Activated CD8-positive, alpha-beta T cell treated with anti-CD3 and anti-CD28 coated beads for 36 hours (primary cell): Measurements from ENCODE around the gene LNX1. TPM values are rescaled to one million over a fixed set of nuclear protein-coding genes. Genes with fewer than 3 reads are reported as not detected.

Experiments used
- ATAC-seq: fragments of 200-7000 bp; cut with Tn5 transposase; one replicate; pipeline ENCODE4 v1.10.0; 2021; ENCODE audit warnings: mild to moderate bottlenecking, moderate library complexity
- CTCF ChIA-PET: fragments of 350-600 bp; sonication (Branson Sonifier 250); formaldehyde crosslinking; loops from one replicate; lab custom pipeline; 2021; ENCODE audit warnings: antibody characterized with exemption; lab: Charles Lee
- POLR2A ChIA-PET: fragments of 350-600 bp; sonication (Branson Sonifier 250); formaldehyde crosslinking; loops from one replicate; lab custom pipeline; 2021; ENCODE audit warnings: antibody characterized with exemption; lab: Charles Lee
- DNase-seq: peaks from one replicate; pipeline ENCODE4 v3.0.0-alpha.2; 2020
- H3K27ac Mint-ChIP-seq: one replicate; pipeline ENCODE4 v1.8.0; 2021; ENCODE audit warnings: mild to moderate bottlenecking, mixed read lengths
- H3K27me3 Mint-ChIP-seq: one replicate; pipeline ENCODE4 v1.8.0; 2021; ENCODE audit warnings: mixed read lengths
- H3K36me3 Mint-ChIP-seq: one replicate; pipeline ENCODE4 v1.8.0; 2021; ENCODE audit warnings: low read depth, mixed read lengths
- H3K4me1 Mint-ChIP-seq: one replicate; pipeline ENCODE4 v1.8.0; 2021; ENCODE audit warnings: low read depth, mixed read lengths
- H3K4me3 Mint-ChIP-seq: one replicate; pipeline ENCODE4 v1.8.0; 2021; ENCODE audit warnings: mild to moderate bottlenecking, moderate library complexity, mixed read lengths
- H3K9me3 Mint-ChIP-seq: one replicate; pipeline ENCODE4 v1.8.0; 2021; ENCODE audit warnings: mixed read lengths
- intact Hi-C: fragments of 100-400 bp; cut with micrococcal nuclease; formaldehyde crosslinking; loops from one replicate; pipeline ENCODE4 v1.10.0; 2022
- total RNA-seq, 2 experiments: library from RNA; stranded (reverse); gene quantifications; one replicate each; pipeline ENCODE4 v1.2.3, GENCODE V29; 2021
- TF ChIP-seq, protein P1 (sequence below): fragments of 200-600 bp; IDR thresholded peaks from one replicate; pipeline ENCODE4 v1.8.0; 2022; ENCODE audit warnings: antibody characterized with exemption, mild to moderate bottlenecking

The LNX1 gene
- total RNA-seq, 2 experiments from 2014 or later = not detected

DNA sequence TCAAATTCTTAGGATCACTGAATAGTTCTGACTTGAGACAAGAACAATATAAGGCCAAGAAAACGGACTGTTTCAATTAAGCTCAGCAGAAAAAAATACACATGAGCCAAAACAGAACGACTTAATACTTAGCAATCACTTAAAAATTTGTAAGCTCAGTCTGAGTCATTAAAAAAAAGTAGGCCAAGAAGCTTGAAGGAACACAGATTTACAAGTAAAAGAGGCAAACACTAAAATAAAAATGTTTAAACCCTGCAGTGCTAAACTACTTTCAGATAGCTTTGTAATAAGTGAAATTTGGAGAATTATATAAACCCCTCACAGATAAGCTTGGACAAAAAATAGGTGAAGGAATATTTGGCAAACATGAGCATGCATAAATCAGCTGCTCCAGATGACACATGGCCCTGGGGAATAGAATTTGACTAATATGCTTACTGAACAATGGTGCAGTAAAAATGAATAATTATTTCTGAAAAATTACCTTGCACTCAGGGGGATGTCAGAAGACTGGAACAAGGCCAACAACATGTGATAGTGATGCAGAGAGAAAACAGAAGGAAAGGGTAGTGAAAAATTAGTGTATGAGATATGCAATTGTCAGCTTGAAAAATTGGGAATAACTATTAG lies 49.6 kb downstream of the LNX1 start:
- intact Hi-C loops = no loop called here
- no peaks in the 10 kb centered on the region for H3K36me3 Mint-ChIP-seq
- ChIA-PET CTCF (no interaction called here), POLR2A (no interaction called here)
- no peak overlapping the region for H3K27ac Mint-ChIP-seq
- H3K9me3 Mint-ChIP-seq = no peaks in the 10 kb centered on the region
- no peak overlapping the region for H3K4me3 Mint-ChIP-seq
- no peaks in the 10 kb centered on the region for H3K4me1 Mint-ChIP-seq
- DNase-seq (no peak), ATAC-seq (no peak)
- TF ChIP-seq, protein P1, sequence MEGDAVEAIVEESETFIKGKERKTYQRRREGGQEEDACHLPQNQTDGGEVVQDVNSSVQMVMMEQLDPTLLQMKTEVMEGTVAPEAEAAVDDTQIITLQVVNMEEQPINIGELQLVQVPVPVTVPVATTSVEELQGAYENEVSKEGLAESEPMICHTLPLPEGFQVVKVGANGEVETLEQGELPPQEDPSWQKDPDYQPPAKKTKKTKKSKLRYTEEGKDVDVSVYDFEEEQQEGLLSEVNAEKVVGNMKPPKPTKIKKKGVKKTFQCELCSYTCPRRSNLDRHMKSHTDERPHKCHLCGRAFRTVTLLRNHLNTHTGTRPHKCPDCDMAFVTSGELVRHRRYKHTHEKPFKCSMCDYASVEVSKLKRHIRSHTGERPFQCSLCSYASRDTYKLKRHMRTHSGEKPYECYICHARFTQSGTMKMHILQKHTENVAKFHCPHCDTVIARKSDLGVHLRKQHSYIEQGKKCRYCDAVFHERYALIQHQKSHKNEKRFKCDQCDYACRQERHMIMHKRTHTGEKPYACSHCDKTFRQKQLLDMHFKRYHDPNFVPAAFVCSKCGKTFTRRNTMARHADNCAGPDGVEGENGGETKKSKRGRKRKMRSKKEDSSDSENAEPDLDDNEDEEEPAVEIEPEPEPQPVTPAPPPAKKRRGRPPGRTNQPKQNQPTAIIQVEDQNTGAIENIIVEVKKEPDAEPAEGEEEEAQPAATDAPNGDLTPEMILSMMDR = no peak
- H3K27me3 Mint-ChIP-seq = peaks cover 3% of the 10 kb centered on the region

DNA sequence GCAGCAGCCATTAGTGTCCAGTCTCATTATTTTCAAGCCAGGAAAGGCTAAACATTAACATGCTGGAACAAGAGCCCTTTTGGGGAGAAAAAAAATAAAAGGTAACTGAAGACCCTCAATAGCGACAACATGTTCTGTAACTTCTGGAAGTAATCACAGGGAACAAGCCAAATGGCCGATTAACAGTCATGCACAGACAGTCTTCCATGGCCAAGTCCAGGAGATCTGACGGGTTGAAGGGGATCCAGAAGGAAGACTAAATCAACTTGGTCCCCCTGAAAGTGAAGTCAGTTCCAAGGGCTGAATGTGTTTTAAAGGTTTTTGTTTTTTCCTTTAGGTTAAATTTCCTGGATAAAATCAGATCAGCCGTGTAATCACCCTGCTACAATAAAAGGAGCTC lies 52.5 kb downstream of the LNX1 start:
- intact Hi-C loops = no loop called here
- no peaks in the 10 kb centered on the region for H3K4me1 Mint-ChIP-seq
- ChIA-PET CTCF (no interaction called here), POLR2A (no interaction called here)
- H3K36me3 Mint-ChIP-seq = no peaks in the 10 kb centered on the region
- no peak overlapping the region for H3K27ac Mint-ChIP-seq
- ATAC-seq = no peak
- H3K4me3 Mint-ChIP-seq = no peak overlapping the region
- no peak for DNase-seq
- TF ChIP-seq, protein P1 = no peak
- H3K27me3 Mint-ChIP-seq = peaks cover 10% of the 10 kb centered on the region
- H3K9me3 Mint-ChIP-seq = no peaks in the 10 kb centered on the region

DNA sequence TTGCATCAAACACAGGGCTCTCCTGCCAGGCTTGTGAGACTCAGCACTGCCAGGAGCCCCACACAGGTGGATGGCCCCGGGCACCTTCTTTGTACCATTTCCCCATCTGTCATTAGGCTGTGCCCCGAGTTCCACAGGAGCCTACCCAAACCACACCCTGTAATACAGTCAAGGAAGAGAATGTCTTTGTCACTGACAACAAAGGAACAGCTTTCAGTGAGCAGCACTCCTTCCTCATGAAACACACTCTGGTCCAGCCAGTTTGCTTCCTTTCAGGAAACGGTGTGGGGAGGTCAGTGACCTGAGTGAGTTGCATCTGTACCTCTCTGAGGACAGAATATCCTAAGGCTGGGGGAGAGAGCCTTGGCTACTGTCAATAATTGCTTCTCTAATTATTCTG lies 53.7 kb downstream of the LNX1 start:
- DNase-seq (no peak), ATAC-seq (no peak)
- H3K4me1 Mint-ChIP-seq = no peaks in the 10 kb centered on the region
- intact Hi-C loops = no loop called here
- TF ChIP-seq, protein P1 = no peak
- no peak overlapping the region for H3K4me3 Mint-ChIP-seq
- no peaks in the 10 kb centered on the region for H3K9me3 Mint-ChIP-seq
- H3K27ac Mint-ChIP-seq = no peak overlapping the region
- ChIA-PET CTCF (no interaction called here), POLR2A (interaction anchor here (0.6 kb wide), 1 partner anchor 10 kb away, joined by 3 read pairs; no protein-coding TSS in a partner anchor)
- H3K36me3 Mint-ChIP-seq = no peaks in the 10 kb centered on the region
- peaks cover 10% of the 10 kb centered on the region for H3K27me3 Mint-ChIP-seq

DNA sequence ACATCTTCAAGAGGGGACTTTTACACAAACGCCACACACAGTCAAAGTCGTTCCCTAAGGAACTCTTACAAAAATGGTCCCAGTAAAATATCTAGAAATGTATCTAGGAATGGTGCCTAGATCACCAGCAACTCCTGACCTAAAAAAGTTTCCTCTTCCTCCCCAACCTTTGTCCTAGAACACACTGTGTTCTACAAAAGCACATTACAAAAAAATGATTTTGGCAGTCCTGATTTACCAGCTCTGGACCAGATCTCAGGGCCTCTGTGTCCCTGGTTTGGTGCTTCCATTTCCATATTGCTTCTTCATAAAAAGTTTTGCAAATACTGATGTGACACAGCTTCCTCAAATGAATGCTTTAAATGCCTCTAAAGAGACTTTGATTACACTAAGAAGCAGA lies 55.0 kb downstream of the LNX1 start:
- H3K9me3 Mint-ChIP-seq = no peaks in the 10 kb centered on the region
- H3K27me3 Mint-ChIP-seq = peaks cover 6% of the 10 kb centered on the region
- H3K36me3 Mint-ChIP-seq = no peaks in the 10 kb centered on the region
- ATAC-seq (no peak), DNase-seq (no peak)
- H3K4me1 Mint-ChIP-seq = no peaks in the 10 kb centered on the region
- intact Hi-C loops = no loop called here
- POLR2A ChIA-PET = no interaction called here
- H3K27ac Mint-ChIP-seq = no peak overlapping the region
- TF ChIP-seq, protein P1 = no peak
- CTCF ChIA-PET = no interaction called here
- no peak overlapping the region for H3K4me3 Mint-ChIP-seq

DNA sequence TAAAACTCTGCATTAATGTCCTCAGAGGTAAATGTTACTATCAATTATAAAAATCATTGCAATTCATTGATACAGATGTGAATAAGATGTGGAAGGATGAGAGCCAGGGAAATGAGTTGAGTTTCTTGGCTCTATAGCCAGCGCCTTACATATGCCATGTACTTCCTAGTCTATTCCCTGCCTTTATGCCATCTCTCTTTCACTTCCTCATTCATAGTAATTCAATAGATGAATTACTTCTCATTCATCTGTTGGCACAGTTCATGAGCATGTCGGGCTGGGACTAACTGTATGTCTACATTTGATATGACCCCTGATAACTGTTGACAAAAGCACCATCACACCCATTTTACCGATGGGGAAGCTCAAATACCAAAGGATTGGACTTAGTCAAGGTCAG lies 55.7 kb downstream of the LNX1 start:
- Mint-ChIP-seq H3K27me3 (peaks cover 6% of the 10 kb centered on the region), H3K36me3 (no peaks in the 10 kb centered on the region), H3K4me3 (no peak overlapping the region), H3K9me3 (no peaks in the 10 kb centered on the region), H3K4me1 (no peaks in the 10 kb centered on the region), H3K27ac (no peak overlapping the region)
- DNase-seq = no peak
- POLR2A ChIA-PET = no interaction called here
- CTCF ChIA-PET = no interaction called here
- TF ChIP-seq, protein P1 = no peak
- intact Hi-C loops = no loop called here
- ATAC-seq = no peak
